HAP-1 (cell line): ENCODE measurements around the gene ARL4D.
A peak's percentile ranks its signal among the peaks of the same experiment; 100 is the strongest.
"Not testable (repeated sequence)": the region's sequence is repeated elsewhere in the genome, so short reads cannot be mapped to it uniquely, and the experiment has no call there.

Source experiments
- DNase-seq, 2 experiments: peaks; one replicate each; pipeline ENCODE4 v3.0.0-alpha.2; 2016 to 2020; ENCODE audit warnings: low spot score in 2 of 2
- H3K27me3 ChIP-seq: fragments of 250-450 bp; sonication (Bioruptor Pico); 2 replicates; pipeline ENCODE4 v1.5.1; 2020; ENCODE audit warnings: low read depth, mild to moderate bottlenecking, moderate library complexity
- H3K36me3 ChIP-seq: fragments of 250-450 bp; sonication (Bioruptor Pico); replicated peaks from 2 replicates; pipeline ENCODE4 v1.5.1; 2020; ENCODE audit warnings: mild to moderate bottlenecking
- H3K4me1 ChIP-seq: fragments of 250-450 bp; sonication (Bioruptor Pico); 2 replicates; pipeline ENCODE4 v1.5.1; 2020; ENCODE audit warnings: mild to moderate bottlenecking
- H3K4me3 ChIP-seq: fragments of 250-450 bp; sonication (Bioruptor Pico); 2 replicates; pipeline ENCODE4 v1.5.1; 2020; ENCODE audit warnings: mild to moderate bottlenecking, moderate library complexity
- H3K9me3 ChIP-seq: fragments of 250-450 bp; sonication (Bioruptor Pico); 2 replicates; pipeline ENCODE4 v1.5.1; 2020; ENCODE audit warnings: mild to moderate bottlenecking, moderate library complexity
- in situ Hi-C: fragments of 300-500 bp; cut with MboI; formaldehyde crosslinking; loops from 3 replicates; pipeline ENCODE4 v1.14.3; 2020; ENCODE audit warnings: low sequenced_read_pairs, inconsistent platforms, mixed read lengths

The ARL4D gene

DNA sequence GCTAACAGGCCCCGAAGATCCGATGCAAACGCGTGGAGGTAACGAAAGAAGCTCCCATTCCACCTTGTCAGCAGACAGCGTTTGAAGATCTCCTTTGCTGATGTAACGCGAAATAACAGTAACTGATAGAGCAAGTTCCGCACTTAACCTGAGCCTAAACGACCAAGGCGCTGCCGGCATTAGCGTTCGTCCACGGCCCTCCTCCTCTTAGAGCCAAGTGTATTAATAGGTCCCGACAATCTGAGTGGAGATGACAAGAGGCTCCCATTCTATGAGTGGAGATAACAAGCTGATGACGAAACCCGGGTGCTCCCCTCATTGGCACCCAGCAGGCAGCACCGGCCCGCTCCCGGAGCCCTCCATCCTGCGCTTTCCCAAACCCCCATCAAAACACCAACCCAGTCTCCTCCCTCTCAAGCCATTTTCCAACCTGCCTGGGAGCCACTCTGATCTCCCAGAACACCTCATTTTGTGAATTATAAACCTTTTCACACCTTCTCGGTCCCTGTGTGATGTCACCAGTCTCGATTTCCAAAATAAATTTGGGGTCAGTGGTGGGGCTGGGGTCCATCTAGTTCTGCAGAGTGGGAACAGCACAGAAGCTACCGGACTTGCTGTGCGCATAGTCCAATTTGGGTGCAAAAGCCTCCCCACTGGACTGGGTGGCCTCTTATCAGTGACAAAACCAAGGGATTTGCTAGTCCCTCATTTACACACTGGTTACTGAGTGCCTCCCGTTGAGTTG lies 35.4 kb upstream of the ARL4D start:
- Histone ChIP-seq H3K27me3 (no peaks in the 10 kb centered on the region), H3K4me3 (no peak overlapping the region), H3K4me1 (peaks cover 14% of the 10 kb centered on the region), H3K9me3 (peaks cover 18% of the 10 kb centered on the region), H3K36me3 (peaks cover 4% of the 10 kb centered on the region; the same call in 1 of the 2 replicates)
- DNase-seq: no peak
- in situ Hi-C loops: no loop called here

DNA sequence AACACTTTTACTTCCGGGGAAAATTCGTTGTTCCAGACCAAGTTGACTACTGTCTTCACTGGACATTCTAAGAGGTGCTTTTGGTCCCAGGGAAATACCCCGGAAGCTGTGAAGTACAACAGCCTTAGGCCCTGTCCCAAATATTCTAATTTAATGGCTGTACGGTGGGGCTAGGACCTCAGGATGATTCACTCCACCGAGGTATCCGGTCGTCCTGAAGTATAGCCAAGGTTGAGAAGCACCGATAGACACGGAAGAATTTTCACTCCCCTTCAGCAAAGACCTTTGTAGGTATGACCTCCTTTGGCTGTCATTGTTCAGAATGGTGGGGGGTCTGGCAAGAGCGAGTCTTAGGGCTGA lies 34.9 kb upstream of the ARL4D start:
- Histone ChIP-seq H3K4me3 (no peak overlapping the region), H3K9me3 (peaks cover 18% of the 10 kb centered on the region), H3K27me3 (no peaks in the 10 kb centered on the region), H3K4me1 (peaks cover 16% of the 10 kb centered on the region), H3K36me3 (peaks cover 4% of the 10 kb centered on the region; the same call in 1 of the 2 replicates)
- no peak for DNase-seq
- in situ Hi-C loops: no loop called here

DNA sequence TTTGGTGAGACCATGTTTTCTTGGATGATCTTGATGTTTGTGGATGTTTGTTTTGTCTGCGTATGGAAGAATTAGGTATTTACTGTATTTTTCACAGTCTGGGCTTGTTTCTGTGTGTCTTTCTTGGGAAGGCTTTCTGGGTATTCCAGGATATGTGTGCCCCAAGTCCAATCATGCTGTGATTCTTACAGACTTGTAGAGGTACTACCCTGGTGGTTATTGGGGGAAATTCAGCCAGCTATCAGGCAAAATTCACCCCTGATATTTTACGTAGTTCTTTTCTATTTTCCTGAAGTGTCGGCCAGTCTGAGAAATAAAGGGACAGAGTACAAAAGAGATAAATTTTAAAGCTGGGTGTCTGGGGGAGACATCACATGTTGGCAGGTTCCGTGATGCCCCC lies 33.4 kb upstream of the ARL4D start:
- Histone ChIP-seq H3K4me1 (peaks cover 12% of the 10 kb centered on the region), H3K4me3 (no peak overlapping the region), H3K9me3 (peaks cover 10% of the 10 kb centered on the region), H3K27me3 (no peaks in the 10 kb centered on the region), H3K36me3 (no peaks in the 10 kb centered on the region)
- in situ Hi-C loops: no loop called here
- DNase-seq: no peak

DNA sequence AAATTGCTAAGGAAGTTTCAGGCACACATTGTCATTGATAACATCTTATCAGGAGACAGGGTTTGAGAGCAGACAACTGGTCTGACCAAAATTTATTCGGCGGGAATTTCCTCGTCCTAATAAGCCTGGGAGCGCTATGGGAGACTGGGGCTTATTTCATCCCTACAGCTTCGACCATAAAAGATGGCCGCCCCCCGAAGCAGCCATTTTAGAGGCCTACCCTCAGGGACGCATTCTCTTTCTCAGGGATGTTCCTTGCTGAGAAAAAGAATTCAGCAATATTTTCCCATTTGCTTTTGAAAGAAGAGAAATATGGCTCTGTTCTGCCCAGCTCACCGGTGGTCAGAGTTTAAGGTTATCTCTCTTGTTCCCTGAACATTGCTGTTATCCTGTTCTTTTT lies 32.9 kb upstream of the ARL4D start:
- H3K4me3 ChIP-seq, DNase-seq, H3K27me3 ChIP-seq, H3K36me3 ChIP-seq, in situ Hi-C loops, H3K9me3 ChIP-seq: not testable (repeated sequence)
- H3K4me1 ChIP-seq: peaks cover 12% of the 10 kb centered on the region

DNA sequence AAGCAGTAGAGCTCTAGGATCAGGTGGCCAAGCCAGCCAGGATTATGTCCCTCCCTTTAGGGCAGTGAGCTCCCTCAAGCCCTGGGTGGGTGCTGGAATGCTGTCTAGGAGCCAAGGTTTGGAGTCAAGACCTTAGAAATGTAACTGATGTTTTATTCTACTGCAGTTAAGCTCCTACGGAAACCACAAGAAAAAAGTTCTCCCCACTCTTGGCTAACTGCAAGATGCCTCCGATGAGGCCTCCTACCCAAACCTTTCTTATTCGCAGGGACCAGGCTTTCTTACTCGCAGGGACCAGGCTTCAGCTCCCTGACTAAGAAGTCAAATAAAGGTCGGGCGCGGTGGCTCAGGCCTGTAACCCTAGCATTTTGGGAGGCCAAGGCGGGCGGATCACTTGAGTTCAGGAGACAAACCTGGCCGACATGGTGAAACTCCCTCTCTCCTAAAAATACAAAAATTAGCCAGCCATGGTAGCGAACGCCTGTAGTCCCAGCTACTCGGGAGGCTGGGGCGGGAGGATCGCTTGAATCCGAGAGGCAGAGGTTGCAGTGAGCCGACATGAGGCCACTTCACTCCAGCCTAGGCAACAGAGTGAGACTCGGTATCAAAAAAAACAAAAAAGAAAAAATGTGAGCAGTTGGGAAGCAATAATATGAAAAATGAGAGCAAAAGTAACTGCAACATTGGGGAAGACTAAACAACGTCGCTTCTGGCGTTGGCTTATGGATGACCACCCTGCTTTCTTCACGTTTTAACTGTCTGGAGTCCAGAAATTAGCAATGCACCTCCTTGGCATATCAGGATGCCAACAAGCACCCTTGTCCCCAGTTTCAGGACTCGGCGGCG lies 31.7 kb upstream of the ARL4D start:
- DNase-seq: peak in 1 of 2 experiments; percentile 33
- Histone ChIP-seq H3K27me3 (no peaks in the 10 kb centered on the region), H3K36me3 (no peaks in the 10 kb centered on the region), H3K4me1 (peaks cover 12% of the 10 kb centered on the region), H3K9me3 (peaks cover 1% of the 10 kb centered on the region; the same call in 1 of the 2 replicates), H3K4me3 (no peak overlapping the region)
- in situ Hi-C loops: no loop called here

DNA sequence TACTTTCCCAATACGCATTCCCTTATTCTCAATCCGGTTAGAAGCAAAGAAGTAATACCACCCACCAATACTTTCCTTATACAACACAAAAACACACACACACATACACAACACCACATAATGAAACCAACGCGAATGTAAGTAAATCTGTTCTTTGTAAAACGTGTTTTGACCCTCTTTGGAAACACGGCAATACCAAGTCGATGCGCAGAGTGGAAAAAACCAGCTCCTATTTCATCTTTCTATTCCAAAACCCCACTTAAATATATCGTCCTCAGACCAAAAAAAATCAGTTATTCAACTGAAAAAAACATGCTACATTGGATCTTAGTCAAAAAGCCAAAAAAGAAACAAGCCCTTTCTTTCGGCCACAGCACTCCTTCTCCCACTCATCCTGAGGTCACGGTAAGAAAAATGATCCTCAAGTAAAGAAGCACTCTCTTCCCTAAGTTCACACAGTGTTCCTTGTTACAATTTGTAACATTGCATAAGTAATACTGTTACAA lies 31.0 kb upstream of the ARL4D start:
- Histone ChIP-seq H3K27me3 (no peaks in the 10 kb centered on the region), H3K9me3 (no peaks in the 10 kb centered on the region), H3K4me3 (no peak overlapping the region; the same call in 1 of the 2 replicates), H3K36me3 (no peaks in the 10 kb centered on the region), H3K4me1 (peaks cover 12% of the 10 kb centered on the region)
- DNase-seq: peak; percentile 69 to 97
- in situ Hi-C loops: no loop called here

DNA sequence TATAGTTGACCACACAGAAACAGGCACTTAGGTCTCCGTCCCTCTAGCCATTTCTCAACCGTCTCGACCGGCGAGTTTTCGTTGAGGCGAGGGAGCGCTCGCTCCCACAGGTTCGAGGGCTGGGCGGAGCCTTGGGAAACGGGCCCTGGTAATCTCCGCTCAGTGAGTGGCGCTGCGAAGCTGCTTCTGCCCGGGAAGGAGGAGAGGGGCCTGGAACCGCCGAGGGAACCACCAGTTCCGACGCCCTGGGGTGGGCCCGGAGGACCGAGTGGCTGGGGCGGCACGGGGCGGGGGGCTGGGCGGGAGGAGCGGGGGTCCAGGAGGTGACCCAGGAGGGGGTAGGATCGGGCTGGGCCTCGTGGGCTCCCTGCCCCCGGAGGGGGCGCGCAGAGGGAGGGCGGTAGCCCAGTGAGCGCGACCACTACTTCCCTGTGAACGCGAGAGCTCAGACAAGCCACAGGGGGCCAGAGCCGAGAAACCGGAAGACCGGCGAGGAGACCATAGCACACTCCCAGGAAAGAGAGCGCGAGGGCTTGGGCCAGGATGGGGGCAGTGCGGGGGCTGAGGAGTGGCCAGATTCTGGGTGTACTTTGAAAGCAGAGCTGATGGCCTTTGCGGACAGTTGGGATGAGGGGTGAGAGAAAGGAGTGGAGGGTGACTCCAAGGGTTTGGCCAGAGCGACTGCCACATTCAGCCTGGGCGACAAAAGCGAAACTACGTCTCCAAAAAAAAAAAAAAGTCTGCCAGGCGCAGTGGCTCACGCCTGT lies 29.9 kb upstream of the ARL4D start:
- DNase-seq: peak; percentile 59 to 83
- peaks cover 12% of the 10 kb centered on the region for H3K4me1 ChIP-seq
- in situ Hi-C loops: no loop called here
- no peaks in the 10 kb centered on the region for H3K27me3 ChIP-seq
- no peaks in the 10 kb centered on the region for H3K9me3 ChIP-seq
- H3K36me3 ChIP-seq: no peaks in the 10 kb centered on the region
- H3K4me3 ChIP-seq: peak overlapping the region; percentile 3

DNA sequence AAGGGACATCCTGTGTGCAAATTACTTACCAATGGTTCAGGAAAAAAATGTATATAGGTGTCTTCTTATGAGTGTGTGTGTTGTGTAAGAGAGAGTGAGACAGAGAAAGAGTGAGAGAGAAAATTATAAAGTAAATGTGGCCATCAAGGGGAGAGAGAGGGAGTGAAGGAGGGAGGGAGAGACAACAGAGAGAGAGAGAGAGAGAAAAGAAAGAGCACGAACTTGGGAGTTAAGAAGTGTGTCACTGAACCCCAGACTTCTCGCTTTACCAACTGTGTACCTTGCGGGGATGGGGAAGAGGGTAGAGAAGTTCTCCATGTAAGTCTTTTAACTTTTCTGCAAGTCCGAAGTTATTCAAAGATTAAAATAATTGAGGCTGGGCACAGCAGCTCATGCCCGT lies 28.8 kb upstream of the ARL4D start:
- Histone ChIP-seq H3K4me3 (no peak overlapping the region), H3K36me3 (no peaks in the 10 kb centered on the region), H3K27me3 (no peaks in the 10 kb centered on the region), H3K4me1 (peaks cover 12% of the 10 kb centered on the region), H3K9me3 (no peaks in the 10 kb centered on the region)
- DNase-seq: no peak
- in situ Hi-C loops: no loop called here

DNA sequence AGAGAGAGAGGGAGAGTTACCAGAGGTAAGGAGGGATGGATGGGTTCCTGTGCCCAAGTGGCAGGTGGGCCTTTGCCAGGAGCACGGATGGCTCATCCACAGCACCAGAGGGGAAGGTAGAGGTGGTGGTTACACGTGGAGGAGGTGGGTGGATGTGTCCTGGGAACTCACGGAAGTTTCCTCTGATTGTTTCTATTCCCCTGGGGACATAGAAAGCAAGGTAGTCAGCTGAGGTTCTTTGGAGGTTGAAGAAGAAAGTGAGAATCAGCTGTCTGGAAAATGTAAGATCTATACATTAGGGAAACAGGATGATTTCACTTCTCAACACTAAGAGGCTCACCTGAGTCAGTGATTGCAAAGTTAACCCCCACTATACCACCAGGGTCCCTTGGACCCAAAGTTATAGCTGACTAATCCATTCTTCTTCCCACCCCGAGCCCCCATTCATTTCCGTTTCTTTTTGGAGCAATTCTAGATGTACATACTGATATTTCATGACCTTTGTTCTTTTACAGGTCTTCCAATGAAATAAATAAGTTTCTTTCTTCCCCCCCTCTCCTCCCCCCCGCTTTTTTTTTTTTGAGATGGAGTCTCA lies 27.5 kb upstream of the ARL4D start:
- no peaks in the 10 kb centered on the region for H3K36me3 ChIP-seq
- H3K4me1 ChIP-seq: peaks cover 12% of the 10 kb centered on the region
- H3K27me3 ChIP-seq: no peaks in the 10 kb centered on the region
- DNase-seq: no peak
- in situ Hi-C loops: no loop called here
- H3K4me3 ChIP-seq: no peak overlapping the region
- no peaks in the 10 kb centered on the region for H3K9me3 ChIP-seq

DNA sequence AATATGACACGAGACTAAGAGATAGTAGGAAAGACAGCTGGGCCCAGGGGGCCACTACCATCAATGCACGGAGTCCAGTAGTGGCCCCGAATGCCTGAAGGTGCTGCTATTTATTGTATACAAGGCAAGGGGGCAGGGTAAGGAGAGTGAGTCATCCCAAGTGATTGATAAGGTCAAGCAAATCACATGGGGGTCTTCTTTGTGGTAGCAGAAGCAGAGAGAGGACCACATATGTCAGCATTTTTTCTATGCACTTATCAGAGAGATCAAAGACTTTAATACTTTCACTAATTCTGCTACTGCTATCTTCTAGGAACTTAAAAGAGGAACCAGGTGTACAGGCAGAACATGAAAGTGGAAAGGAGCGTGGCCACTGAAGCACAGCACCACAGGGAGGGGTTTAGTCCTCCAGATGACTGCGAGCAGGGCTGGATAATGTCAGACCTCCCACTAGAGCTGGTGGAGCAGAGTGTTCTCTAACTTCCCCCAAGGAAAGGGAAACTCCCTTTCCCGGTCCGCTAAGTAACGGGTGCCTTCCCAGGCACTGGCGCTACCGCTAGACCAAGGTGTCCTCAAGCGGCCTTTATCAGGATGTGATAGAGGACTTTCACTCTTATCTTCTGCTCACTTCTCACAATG lies 26.4 kb upstream of the ARL4D start:
- no peak for DNase-seq
- in situ Hi-C loops: no loop called here
- no peak overlapping the region for H3K4me3 ChIP-seq
- no peaks in the 10 kb centered on the region for H3K9me3 ChIP-seq
- H3K4me1 ChIP-seq: peaks cover 8% of the 10 kb centered on the region
- H3K36me3 ChIP-seq: no peaks in the 10 kb centered on the region
- H3K27me3 ChIP-seq: no peaks in the 10 kb centered on the region

DNA sequence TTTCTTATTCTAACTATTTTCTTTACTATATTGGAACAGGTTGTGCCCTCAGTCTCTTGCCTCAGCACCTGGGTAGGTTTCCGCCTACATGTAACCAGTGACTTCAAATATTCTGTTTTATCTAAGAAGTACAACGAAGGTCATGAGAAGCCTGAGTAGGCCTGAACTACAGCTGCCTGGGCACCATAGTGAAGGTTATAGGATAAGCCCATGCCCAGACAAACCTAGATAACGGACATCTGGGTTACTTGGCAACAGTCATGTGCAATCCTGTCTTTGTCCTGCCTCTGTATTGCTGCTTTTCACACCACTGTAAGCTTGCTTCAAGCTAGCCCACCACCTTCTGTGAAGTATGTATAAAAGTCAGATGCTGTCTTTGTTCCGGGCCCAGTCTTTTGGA lies 25.4 kb upstream of the ARL4D start:
- Histone ChIP-seq H3K9me3 (no peaks in the 10 kb centered on the region; the same call in 1 of the 2 replicates), H3K4me1 (peaks cover 2% of the 10 kb centered on the region), H3K36me3 (no peaks in the 10 kb centered on the region), H3K27me3 (no peaks in the 10 kb centered on the region), H3K4me3 (no peak overlapping the region)
- no peak for DNase-seq
- in situ Hi-C loops: no loop called here

DNA sequence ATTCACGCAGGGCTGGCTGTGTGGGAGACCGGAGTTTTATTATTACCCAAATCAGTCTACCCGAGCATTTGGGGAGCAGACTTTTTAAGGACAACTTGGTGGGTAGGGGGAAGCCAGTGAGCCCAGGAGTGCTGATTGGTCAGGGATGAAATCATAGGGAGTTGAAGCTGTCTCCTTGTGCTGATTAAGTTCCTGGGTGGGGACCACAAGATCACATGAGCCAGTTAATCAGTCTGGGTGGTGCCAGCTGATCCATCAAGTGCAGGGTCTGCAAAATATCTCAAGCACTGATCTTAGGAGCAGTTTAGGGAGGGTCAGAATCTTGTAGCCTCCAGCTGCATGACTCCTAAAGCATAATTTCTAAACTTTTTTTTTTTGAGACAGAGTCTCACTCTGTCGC lies 22.9 kb upstream of the ARL4D start:
- H3K36me3 ChIP-seq, in situ Hi-C loops, DNase-seq, H3K4me3 ChIP-seq, H3K27me3 ChIP-seq, H3K4me1 ChIP-seq: not testable (repeated sequence)
- H3K9me3 ChIP-seq: peaks cover 16% of the 10 kb centered on the region
